ENCODE results near the gene CHFR. TPM values are rescaled to one million over a fixed set of nuclear protein-coding genes. Genes with fewer than 3 reads are reported as not detected.

Gene CHFR
- total RNA-seq, 1 experiment from 2014 or later: 53.3 TPM

DNA sequence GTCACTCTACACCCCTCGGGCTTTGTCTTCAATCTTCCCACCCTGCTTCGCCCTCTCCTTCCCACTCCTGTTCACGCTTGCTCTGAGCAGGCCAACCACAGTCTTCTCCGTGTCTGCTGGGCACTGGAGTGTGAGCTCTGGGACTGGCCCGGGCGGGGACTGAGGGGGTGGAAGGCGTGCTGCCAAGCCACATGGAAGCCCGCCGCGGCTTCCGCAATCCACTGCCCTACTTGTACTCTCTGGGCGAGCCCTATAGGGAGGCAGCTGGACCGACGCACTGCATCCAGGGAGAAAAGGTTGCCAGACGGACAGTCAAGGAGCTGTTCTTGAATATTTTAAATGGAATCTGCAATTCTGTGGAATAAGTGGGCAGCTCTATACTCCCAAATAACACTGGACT lies 83.5 kb downstream of the CHFR start:
- H3K4me1 Mint-ChIP-seq: no peaks in the 10 kb centered on the region
- no peak for DNase-seq

More for the DNA sequence above, 83.5 kb downstream of the CHFR start:
- no peak overlapping the region for H2BK15ac ChIP-seq (ENCODE audit: low read depth, low read length)
- H4K20me1 ChIP-seq (ENCODE audit: control insufficient read depth, insufficient read depth, insufficient read length): no peaks in the 10 kb centered on the region
- TF ChIP-seq, protein P1, sequence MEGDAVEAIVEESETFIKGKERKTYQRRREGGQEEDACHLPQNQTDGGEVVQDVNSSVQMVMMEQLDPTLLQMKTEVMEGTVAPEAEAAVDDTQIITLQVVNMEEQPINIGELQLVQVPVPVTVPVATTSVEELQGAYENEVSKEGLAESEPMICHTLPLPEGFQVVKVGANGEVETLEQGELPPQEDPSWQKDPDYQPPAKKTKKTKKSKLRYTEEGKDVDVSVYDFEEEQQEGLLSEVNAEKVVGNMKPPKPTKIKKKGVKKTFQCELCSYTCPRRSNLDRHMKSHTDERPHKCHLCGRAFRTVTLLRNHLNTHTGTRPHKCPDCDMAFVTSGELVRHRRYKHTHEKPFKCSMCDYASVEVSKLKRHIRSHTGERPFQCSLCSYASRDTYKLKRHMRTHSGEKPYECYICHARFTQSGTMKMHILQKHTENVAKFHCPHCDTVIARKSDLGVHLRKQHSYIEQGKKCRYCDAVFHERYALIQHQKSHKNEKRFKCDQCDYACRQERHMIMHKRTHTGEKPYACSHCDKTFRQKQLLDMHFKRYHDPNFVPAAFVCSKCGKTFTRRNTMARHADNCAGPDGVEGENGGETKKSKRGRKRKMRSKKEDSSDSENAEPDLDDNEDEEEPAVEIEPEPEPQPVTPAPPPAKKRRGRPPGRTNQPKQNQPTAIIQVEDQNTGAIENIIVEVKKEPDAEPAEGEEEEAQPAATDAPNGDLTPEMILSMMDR (conservative IDR thresholded peaks at IDR 0.05): no peak
- H3K9ac ChIP-seq (ENCODE audit: extremely low read depth, insufficient read length, low read length): no peak overlapping the region
- H3K56ac ChIP-seq (ENCODE audit: insufficient read length, low read depth, low read length): no peak overlapping the region
- H3K14ac ChIP-seq (ENCODE audit: insufficient read depth, low read length): no peak overlapping the region
- H3K36me3 Mint-ChIP-seq (ENCODE audit: insufficient read depth in 1 of 3, low read depth in 3 of 3): peaks cover 52 to 87% (median 77%) of the 10 kb centered on the region in 3 experiments
- no peak overlapping the region for H3K4me3 Mint-ChIP-seq
- no peak overlapping the region for H2BK20ac ChIP-seq (ENCODE audit: low read depth, low read length, poor library complexity, severe bottlenecking)
- no peak overlapping the region for H2BK12ac ChIP-seq (ENCODE audit: insufficient read length, low read depth, low read length)
- no peak overlapping the region for H2AFZ ChIP-seq (ENCODE audit: low read length)
- no peaks in the 10 kb centered on the region for H3K79me2 ChIP-seq (ENCODE audit: insufficient read depth, low read length)
- no peak overlapping the region for H4K91ac ChIP-seq (ENCODE audit: insufficient read length, low read depth, low read length)
- WGBS (ENCODE audit: extremely low coverage, insufficient read length, low lambda C conversion rate): no CpG with 5 or more reads among the region's 15 CpGs
- H2AK5ac ChIP-seq (ENCODE audit: insufficient read length, low read length): no peak overlapping the region
- H3K79me1 ChIP-seq (ENCODE audit: insufficient read depth, low read depth, low read length, poor library complexity, severe bottlenecking): no peaks in the 10 kb centered on the region
- no peaks in the 10 kb centered on the region for H3K4me1 ChIP-seq (ENCODE audit: insufficient read depth, low read length)
- no peak overlapping the region for H2BK120ac ChIP-seq (ENCODE audit: low read depth, low read length, poor library complexity, severe bottlenecking)
- no peak overlapping the region for H3K18ac ChIP-seq (ENCODE audit: insufficient read length, low read depth, low read length)
- H3K9me3 Mint-ChIP-seq: no peaks in the 10 kb centered on the region
- H3K9me3 ChIP-seq (ENCODE audit: control insufficient read depth, low read depth, low read length): no peaks in the 10 kb centered on the region
- no peak overlapping the region for H4K8ac ChIP-seq (replicated peaks; ENCODE audit: insufficient read length, low read depth, low read length)
- no peak overlapping the region for H3K4ac ChIP-seq (ENCODE audit: low read depth, low read length)
- H3K27ac Mint-ChIP-seq: 0 out of 7 replicates have a peak overlapping the region, but pooled peaks of 1 of the 3 experiments have one; percentile 70
- H3K27ac ChIP-seq (ENCODE audit: insufficient read length, low read depth, low read length): no peak overlapping the region
- H3K23me2 ChIP-seq (ENCODE audit: insufficient read length, low read depth, low read length, poor library complexity, severe bottlenecking): no peaks in the 10 kb centered on the region
- no peaks in the 10 kb centered on the region for H3K27me3 ChIP-seq (ENCODE audit: insufficient read depth, low read length)
- H4K5ac ChIP-seq (ENCODE audit: insufficient read length, low read depth, low read length): no peak overlapping the region
- no peak overlapping the region for H2BK5ac ChIP-seq (ENCODE audit: insufficient read length, low read length)
- H3T11ph ChIP-seq (ENCODE audit: low read length): no peak overlapping the region
- H3K27me3 Mint-ChIP-seq (ENCODE audit: low read depth): no peaks in the 10 kb centered on the region; the same call in 1 of the 2 replicates
- H3K23ac ChIP-seq (ENCODE audit: insufficient read length, low read depth, low read length): no peak overlapping the region
- no peak overlapping the region for H3K4me2 ChIP-seq (ENCODE audit: insufficient read depth, insufficient read length, low read length)

Measured in H9 (cell line).